BE2C (cell line): Measurements from ENCODE around the gene FSTL3. TPM values are rescaled to one million over a fixed set of nuclear protein-coding genes. Genes with fewer than 3 reads are reported as not detected.
"Not testable (repeated sequence)": the region's sequence is repeated elsewhere in the genome, so short reads cannot be mapped to it uniquely, and the experiment has no call there.

ENCODE experiments used
- DNase-seq: peaks from one replicate; pipeline ENCODE4 v3.0.0-alpha.2; 2020
- H3K27me3 ChIP-seq: fragments of 250-450 bp; sonication (Bioruptor Pico); 2 replicates; pipeline ENCODE4 v1.5.1; 2020; ENCODE audit warnings: mild to moderate bottlenecking
- H3K36me3 ChIP-seq: fragments of 250-450 bp; sonication (Bioruptor Pico); 2 replicates; pipeline ENCODE4 v1.5.1; 2020; ENCODE audit warnings: mild to moderate bottlenecking
- H3K4me1 ChIP-seq: fragments of 250-450 bp; sonication (Bioruptor Pico); 2 replicates; pipeline ENCODE4 v1.5.1; 2020
- H3K4me3 ChIP-seq: 2 replicates; pipeline ENCODE4 v1.5.1; 2011; ENCODE audit warnings: low read depth, low read length
- H3K9me3 ChIP-seq: fragments of 250-450 bp; sonication (Bioruptor Pico); 2 replicates; pipeline ENCODE4 v1.5.1; 2020
- CTCF ChIP-seq: IDR thresholded peaks from 2 replicates; pipeline ENCODE4 v1.5.1; 2012; ENCODE audit warnings: mild to moderate bottlenecking, low read depth, low read length
- polyA plus RNA-seq: library from polyadenylated mRNA; unstranded; fragments of >200 nt; gene quantifications from one replicate; pipeline ENCODE4 v1.2.1, GENCODE V29; 2012; ENCODE audit warnings: low read depth, missing spikeins; ENCODE audit not compliant: insufficient read length, insufficient read depth

FSTL3 gene
- 5.4 TPM for polyA plus RNA-seq

GRCh38 chr19:676339-677105 lies at the start of gene FSTL3:
TSS of gene FSTL3 (plus strand) at chr19:676392. CDS start at chr19:676424, 32 bp downstream.
- Histone ChIP-seq H3K4me3 (no peak within 1 kb of the TSS), H3K9me3 (no peaks in the 10 kb centered on the region; the same call in 1 of the 2 replicates), H3K36me3 (no peaks in the 10 kb centered on the region), H3K27me3 (peaks cover 25% of the 10 kb centered on the region), H3K4me1 (no peaks in the 10 kb centered on the region)
- TF ChIP-seq CTCF = no peak
- DNase-seq = no peak

GRCh38 chr19:626566-626965 lies 49.6 kb upstream of the FSTL3 start:
- H3K9me3 ChIP-seq, H3K4me1 ChIP-seq, H3K27me3 ChIP-seq, DNase-seq, H3K4me3 ChIP-seq: not testable (repeated sequence)
- H3K36me3 ChIP-seq = peaks cover 67% of the 10 kb centered on the region

- H3K4me3 ChIP-seq = no peak overlapping the region
- H3K4me1 ChIP-seq = peaks cover 8% of the 10 kb centered on the region
- DNase-seq = no peak
- H3K27me3 ChIP-seq = no peaks in the 10 kb centered on the region
- peak; percentile 53 for TF ChIP-seq CTCF
- H3K9me3 ChIP-seq = no peaks in the 10 kb centered on the region
- H3K36me3 ChIP-seq = peaks cover 56% of the 10 kb centered on the region
These were observed 48.0 kb upstream of the FSTL3 start for GRCh38 chr19:628168-628567.

GRCh38 chr19:629515-629914 lies 46.7 kb upstream of the FSTL3 start:
- DNase-seq = peak; percentile 83
- H3K4me1 ChIP-seq, H3K27me3 ChIP-seq, H3K4me3 ChIP-seq, H3K9me3 ChIP-seq: not testable (repeated sequence)
- peaks cover 43% of the 10 kb centered on the region for H3K36me3 ChIP-seq
- TF ChIP-seq CTCF = peak; percentile 25; the same call in 1 of the 2 replicates

GRCh38 chr19:629961-630714 lies 46.1 kb upstream of the FSTL3 start:
- H3K4me3 ChIP-seq = no peak overlapping the region
- peak; percentile 1; the same call in 1 of the 2 replicates for TF ChIP-seq CTCF
- H3K9me3 ChIP-seq = no peaks in the 10 kb centered on the region
- H3K27me3 ChIP-seq = no peaks in the 10 kb centered on the region
- peaks cover 2% of the 10 kb centered on the region; the same call in 1 of the 2 replicates for H3K4me1 ChIP-seq
- H3K36me3 ChIP-seq = peaks cover 36% of the 10 kb centered on the region
- DNase-seq = no peak

GRCh38 chr19:632579-633067 lies 43.6 kb upstream of the FSTL3 start:
- Histone ChIP-seq H3K4me1 (peaks cover 2% of the 10 kb centered on the region; the same call in 1 of the 2 replicates), H3K36me3 (peaks cover 24% of the 10 kb centered on the region), H3K4me3 (peak overlapping the region; percentile 92), H3K27me3 (no peaks in the 10 kb centered on the region), H3K9me3 (no peaks in the 10 kb centered on the region)
- peak; percentile 66 for DNase-seq
- no peak for TF ChIP-seq CTCF
